GM12873 (cell line): ENCODE results near the gene CCDC92.

Experiments
- CTCF ChIP-seq: IDR thresholded peaks from 2 replicates; pipeline ENCODE4 v1.5.1; 2012; ENCODE audit warnings: low read depth, mild to moderate bottlenecking, moderate library complexity, low read length, control low read depth; ENCODE audit not compliant: insufficient read depth; ENCODE audit errors: missing control alignments

CCDC92 gene

GRCh38 chr12:123941000-123941399 lies 31.6 kb downstream of the CCDC92 start:
- TF ChIP-seq CTCF, result no peak

- no peak for TF ChIP-seq CTCF
These were observed 32.0 kb downstream of the CCDC92 start for GRCh38 chr12:123940627-123940966.

- TF ChIP-seq CTCF, result no peak
These were observed 32.7 kb downstream of the CCDC92 start for GRCh38 chr12:123939716-123940626.

- TF ChIP-seq CTCF, result peak; percentile 40
These were observed 33.8 kb downstream of the CCDC92 start for GRCh38 chr12:123938679-123939480.

GRCh38 chr12:123937707-123938591 lies 34.7 kb downstream of the CCDC92 start:
- TF ChIP-seq CTCF, result no peak

GRCh38 chr12:123936956-123937706 lies 35.5 kb downstream of the CCDC92 start:
- no peak for TF ChIP-seq CTCF
